Retinal pigment epithelial cell (primary cell): ENCODE data around the gene PAX3.

Source experiments
- DNase-seq: peaks from one replicate; pipeline ENCODE4 v3.0.0-alpha.2; 2010; ENCODE audit warnings: low read depth
- H3K4me3 ChIP-seq: 2 replicates; pipeline ENCODE4 v1.5.1; 2011; ENCODE audit warnings: mild to moderate bottlenecking, low read length, control low read depth, moderate library complexity
- CTCF ChIP-seq: conservative IDR thresholded peaks from 2 replicates; pipeline ENCODE4 v1.5.1; 2011; ENCODE audit warnings: low read depth, low read length, control low read depth, inconsistent platforms

Gene PAX3

GRCh38 chr2:222295368-222296062 is 3.3 kb downstream of the PAX3 start:
- H3K4me3 ChIP-seq, result no peak overlapping the region
- DNase-seq, result no peak
- no peak for TF ChIP-seq CTCF

- TF ChIP-seq CTCF, result no peak
- H3K4me3 ChIP-seq, result no peak overlapping the region
- no peak for DNase-seq
Measured at GRCh38 chr2:222294996-222295367, 3.8 kb downstream of the PAX3 start.

- TF ChIP-seq CTCF, result no peak
- DNase-seq, result no peak
- no peak overlapping the region for H3K4me3 ChIP-seq
Measured at GRCh38 chr2:222293660-222294630, 4.9 kb downstream of the PAX3 start.

GRCh38 chr2:222292149-222293134 is 6.4 kb downstream of the PAX3 start:
- no peak for TF ChIP-seq CTCF
- no peak overlapping the region for H3K4me3 ChIP-seq
- no peak for DNase-seq

GRCh38 chr2:222291485-222291841 is 7.3 kb downstream of the PAX3 start:
- TF ChIP-seq CTCF, result no peak
- no peak for DNase-seq
- no peak overlapping the region for H3K4me3 ChIP-seq

GRCh38 chr2:222290736-222291484 is 7.9 kb downstream of the PAX3 start:
- H3K4me3 ChIP-seq, result no peak overlapping the region
- no peak for DNase-seq
- TF ChIP-seq CTCF, result no peak
